ENCODE results near the gene RCAN2.
"Not testable (repeated sequence)": the region's sequence is repeated elsewhere in the genome, so short reads cannot be mapped to it uniquely, and the experiment has no call there.

Gene RCAN2

GRCh38 chr6:46381057-46381456 is 110.2 kb downstream of the RCAN2 start:
- DNase-seq = no peak

- DNase-seq = no peak
These were observed 111.0 kb downstream of the RCAN2 start for GRCh38 chr6:46380152-46380807.

GRCh38 chr6:46378882-46379416 is 112.3 kb downstream of the RCAN2 start:
- no peak for DNase-seq

GRCh38 chr6:46378161-46378881 is 112.9 kb downstream of the RCAN2 start:
- no peak for DNase-seq

GRCh38 chr6:46377209-46377608 is 114.0 kb downstream of the RCAN2 start:
- no peak for DNase-seq

GRCh38 chr6:46376562-46377061 is 114.6 kb downstream of the RCAN2 start:
- DNase-seq = no peak

- no peak for DNase-seq
These were observed 120.6 kb downstream of the RCAN2 start for GRCh38 chr6:46370622-46371021.

GRCh38 chr6:46368169-46368536 is 123.1 kb downstream of the RCAN2 start:
- no peak for DNase-seq

GRCh38 chr6:46367354-46368168 is 123.7 kb downstream of the RCAN2 start:
- DNase-seq = no peak

GRCh38 chr6:46366190-46366900 is 124.9 kb downstream of the RCAN2 start:
- no peak for DNase-seq

GRCh38 chr6:46357591-46357990 is 133.7 kb downstream of the RCAN2 start:
- DNase-seq = no peak

GRCh38 chr6:46356543-46356942 is 134.7 kb downstream of the RCAN2 start:
- no peak for DNase-seq

GRCh38 chr6:46353528-46353927 is 137.7 kb downstream of the RCAN2 start:
- no peak for DNase-seq

GRCh38 chr6:46352541-46353268 is 138.5 kb downstream of the RCAN2 start:
- no peak for DNase-seq

GRCh38 chr6:46350714-46351113 is 140.5 kb downstream of the RCAN2 start:
- no peak for DNase-seq

GRCh38 chr6:46347669-46348068 is 143.6 kb downstream of the RCAN2 start:
- DNase-seq = no peak

- DNase-seq = no peak
These were observed 151.0 kb downstream of the RCAN2 start for GRCh38 chr6:46340246-46340645.

- DNase-seq = no peak
These were observed 153.1 kb downstream of the RCAN2 start for GRCh38 chr6:46338131-46338530.

GRCh38 chr6:46334442-46334841 is 156.8 kb downstream of the RCAN2 start:
- DNase-seq = no peak

- DNase-seq = no peak
These were observed 157.8 kb downstream of the RCAN2 start for GRCh38 chr6:46333481-46333880.

- not testable (repeated sequence) for DNase-seq
These were observed 158.8 kb downstream of the RCAN2 start for GRCh38 chr6:46332448-46332847.

GRCh38 chr6:46331461-46331860 is 159.8 kb downstream of the RCAN2 start:
- no peak for DNase-seq
